ENCODE data around the gene GLRX2. TPM values are rescaled to one million over a fixed set of nuclear protein-coding genes. Genes with fewer than 3 reads are reported as not detected.

GLRX2 gene
- total and polyA plus RNA-seq, 4 donors, result 3.1 to 25.8 (median 7.8) TPM

- TF ChIP-seq REST (IDR thresholded peaks at IDR 0.05), result no peak
- TF ChIP-seq JUND (IDR thresholded peaks at IDR 0.05), result no peak
- TF ChIP-seq RXRA (IDR thresholded peaks at IDR 0.05), result no peak
Observed at GRCh38 chr1:193125369-193125768, 20.2 kb upstream of the GLRX2 start (continued).

- no peak for DNase-seq (ENCODE audit: low spot score)
- H3K9ac ChIP-seq (ENCODE audit: low read depth in 1 of 2, low read length in 2 of 2), result no peak overlapping the region
- H3K9me3 ChIP-seq (ENCODE audit: control insufficient read depth in 4 of 4, low read length in 3 of 4), result no peaks in the 10 kb centered on the region
- H3K4me3 ChIP-seq (ENCODE audit: low read depth in 1 of 3, low read length in 3 of 3), result no peak overlapping the region
- no peak overlapping the region for H3K27ac ChIP-seq (ENCODE audit: low read depth in 1 of 2, low read length in 2 of 2)
- no peak for TF ChIP-seq TAF1 (conservative IDR thresholded peaks at IDR 0.05)
- TF ChIP-seq MAX (IDR thresholded peaks at IDR 0.05), result no peak
- TF ChIP-seq RAD21 (IDR thresholded peaks at IDR 0.05), result no peak
- no peak for TF ChIP-seq CTCF (IDR thresholded peaks at IDR 0.05; ENCODE audit: low read depth, low read length, missing input control)
- TF ChIP-seq JUND (IDR thresholded peaks at IDR 0.05), result no peak
- no peak for TF ChIP-seq ATF3 (IDR thresholded peaks at IDR 0.05)
- TF ChIP-seq HNF4G (IDR thresholded peaks at IDR 0.05), result no peak
- no peak for TF ChIP-seq FOXA1 (IDR thresholded peaks at IDR 0.05)
- peaks cover 4 to 16% (median 11%) of the 10 kb centered on the region in 4 donors for H3K4me1 ChIP-seq (ENCODE audit: control insufficient read depth in 4 of 4, insufficient read depth in 4 of 4, low read length in 3 of 4)
- H3K36me3 ChIP-seq (ENCODE audit: control insufficient read depth in 4 of 4, insufficient read depth in 3 of 4, low read depth in 1 of 4, low read length in 3 of 4), result peaks cover 4 to 11% (median 6%) of the 10 kb centered on the region in 4 donors
- H3K27me3 ChIP-seq (ENCODE audit: control insufficient read depth in 4 of 4, insufficient read depth in 4 of 4, low read length in 3 of 4), result no peaks in the 10 kb centered on the region
Observed at GRCh38 chr1:193123751-193124150, 18.5 kb upstream of the GLRX2 start.

DNA sequence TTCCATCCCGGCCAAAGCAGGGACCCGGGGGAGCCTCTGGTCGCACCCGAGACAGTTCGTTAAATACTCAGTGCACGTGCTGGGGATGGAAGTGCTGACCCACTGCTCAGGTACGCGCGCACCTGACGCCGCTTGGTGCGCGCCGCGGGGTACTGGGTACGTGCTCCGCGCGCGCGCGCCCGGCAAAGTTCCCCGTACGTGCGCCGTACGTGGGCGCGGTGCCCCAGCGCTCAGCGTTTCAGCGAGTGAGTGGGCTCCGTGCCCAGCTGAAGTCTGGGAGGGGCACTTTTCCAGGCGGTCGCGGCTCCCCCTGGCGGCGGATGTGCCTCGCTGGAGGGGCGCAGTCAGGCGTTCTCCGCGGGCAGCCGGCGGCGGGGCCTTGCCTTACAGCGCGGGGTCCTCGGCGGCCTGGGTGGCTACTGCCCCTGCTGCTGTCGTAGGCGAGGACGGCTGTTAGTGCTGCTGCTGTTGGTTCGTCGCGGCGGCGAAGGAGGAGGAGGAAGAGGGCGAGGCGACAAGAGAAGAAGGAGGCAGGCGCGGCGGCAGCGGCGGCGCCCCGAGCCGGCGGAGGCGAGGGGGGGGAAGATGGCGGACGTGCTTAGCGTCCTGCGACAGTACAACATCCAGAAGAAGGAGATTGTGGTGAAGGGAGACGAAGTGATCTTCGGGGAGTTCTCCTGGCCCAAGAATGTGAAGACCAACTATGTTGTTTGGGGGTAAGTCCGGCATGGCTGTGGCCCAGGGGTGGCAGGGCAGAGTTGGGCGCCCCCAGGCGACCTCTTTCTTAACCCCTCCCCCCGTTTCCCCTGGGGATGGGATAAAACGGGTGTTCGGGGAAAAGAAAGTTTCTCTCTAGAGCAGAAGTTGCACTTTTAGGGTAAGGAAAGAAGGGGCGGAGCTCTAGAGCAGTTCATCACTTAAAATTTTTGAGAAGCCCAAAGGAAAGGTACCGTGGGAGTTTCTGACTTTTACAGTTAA is 16.7 kb upstream of the GLRX2 start, which contains the start of gene CDC73:
Gene CDC73 (plus strand): TSS at position 416 of the 978 bp plus-strand sequence. CDS start 170 bp downstream, at position 586.
- H3K27ac ChIP-seq (ENCODE audit: low read depth in 1 of 2, low read length in 2 of 2), result peak within 1 kb of the TSS; percentile 98
- H3K4me3 ChIP-seq (ENCODE audit: low read depth in 1 of 3, low read length in 3 of 3), result peak within 1 kb of the TSS; percentile 73 to 96 (median 89)
- under 1% methylated on average over 85 of the region's 85 CpGs for WGBS
- DNase-seq (ENCODE audit: low spot score), result peak; percentile 99
- H3K36me3 ChIP-seq (ENCODE audit: control insufficient read depth in 4 of 4, insufficient read depth in 3 of 4, low read depth in 1 of 4, low read length in 3 of 4), result peaks cover 4 to 7% (median 5%) of the 10 kb centered on the region in 4 donors
- H3K9me3 ChIP-seq (ENCODE audit: control insufficient read depth in 4 of 4, low read length in 3 of 4), result no peaks in the 10 kb centered on the region
- H3K9ac ChIP-seq (ENCODE audit: low read depth in 1 of 2, low read length in 2 of 2), result peak within 1 kb of the TSS; percentile 88 to 92
- no peaks in the 10 kb centered on the region for H3K27me3 ChIP-seq (ENCODE audit: control insufficient read depth in 4 of 4, insufficient read depth in 4 of 4, low read length in 3 of 4)
- peaks cover 4 to 16% (median 11%) of the 10 kb centered on the region in 4 donors for H3K4me1 ChIP-seq (ENCODE audit: control insufficient read depth in 4 of 4, insufficient read depth in 4 of 4, low read length in 3 of 4)
- no peak for TF ChIP-seq HNF4G (IDR thresholded peaks at IDR 0.05)
- peak in 1 of 2 donors; percentile 44 for TF ChIP-seq JUND (IDR thresholded peaks at IDR 0.05)
- TF ChIP-seq ZBTB33 (IDR thresholded peaks at IDR 0.05), result peak; percentile 47
- TF ChIP-seq RAD21 (IDR thresholded peaks at IDR 0.05), result peak; percentile 91 to 94
- TF ChIP-seq GABPA (IDR thresholded peaks at IDR 0.05 in 1 of 2, conservative IDR thresholded peaks at IDR 0.05 in 1 of 2), result peak in 1 of 2 donors; percentile 65
- no peak for TF ChIP-seq ATF3 (IDR thresholded peaks at IDR 0.05)
- TF ChIP-seq SP1 (IDR thresholded peaks at IDR 0.05), result peak; percentile 80
- no peak for TF ChIP-seq MAX (IDR thresholded peaks at IDR 0.05)
- peak; percentile 57 to 81 for TF ChIP-seq EGR1 (IDR thresholded peaks at IDR 0.05; ENCODE audit: low read depth in 2 of 2)
- TF ChIP-seq FOXA1 (IDR thresholded peaks at IDR 0.05), result peak; percentile 89
- TF ChIP-seq TAF1 (conservative IDR thresholded peaks at IDR 0.05), result peak; percentile 51
- no peak for TF ChIP-seq FOXA2 (IDR thresholded peaks at IDR 0.05)
- peak; percentile 91 for TF ChIP-seq NR2F2 (IDR thresholded peaks at IDR 0.05)
- peak; percentile 97 for TF ChIP-seq CTCF (IDR thresholded peaks at IDR 0.05; ENCODE audit: low read depth, low read length, missing input control)

All from liver (tissue), 9 donors.